ENCODE data around the gene PEAK1.

- no peak for TF ChIP-seq CTCF (conservative IDR thresholded peaks at IDR 0.05 in 1 of 2, IDR thresholded peaks at IDR 0.05 in 1 of 2; ENCODE audit: low read depth in 1 of 2, low read length in 2 of 2)
- TF ChIP-seq EZH2 (IDR thresholded peaks at IDR 0.05; ENCODE audit: low read length, missing control alignments) = no peak
Observed at GRCh38 chr15:77391372-77391951, 28.4 kb downstream of the PEAK1 start.

Measured in fibroblast of lung (primary cell).